Activated CD8-positive, alpha-beta T cell treated with anti-CD3 and anti-CD28 coated beads for 36 hours (primary cell): Measurements from ENCODE around the gene APOBEC3B. TPM values are rescaled to one million over a fixed set of nuclear protein-coding genes. Genes with fewer than 3 reads are reported as not detected.
A peak's percentile ranks its signal among the peaks of the same experiment; 100 is the strongest.

Source experiments
- ATAC-seq: fragments of 200-7000 bp; cut with Tn5 transposase; one replicate; pipeline ENCODE4 v1.10.0; 2021; ENCODE audit warnings: mild to moderate bottlenecking, moderate library complexity
- CTCF ChIA-PET: fragments of 350-600 bp; sonication (Branson Sonifier 250); formaldehyde crosslinking; loops from one replicate; lab custom pipeline; 2021; ENCODE audit warnings: antibody characterized with exemption; lab: Charles Lee
- POLR2A ChIA-PET: fragments of 350-600 bp; sonication (Branson Sonifier 250); formaldehyde crosslinking; loops from one replicate; lab custom pipeline; 2021; ENCODE audit warnings: antibody characterized with exemption; lab: Charles Lee
- DNase-seq: peaks from one replicate; pipeline ENCODE4 v3.0.0-alpha.2; 2020
- H3K27ac Mint-ChIP-seq: one replicate; pipeline ENCODE4 v1.8.0; 2021; ENCODE audit warnings: mild to moderate bottlenecking, mixed read lengths
- H3K27me3 Mint-ChIP-seq: one replicate; pipeline ENCODE4 v1.8.0; 2021; ENCODE audit warnings: mixed read lengths
- H3K36me3 Mint-ChIP-seq: one replicate; pipeline ENCODE4 v1.8.0; 2021; ENCODE audit warnings: low read depth, mixed read lengths
- H3K4me1 Mint-ChIP-seq: one replicate; pipeline ENCODE4 v1.8.0; 2021; ENCODE audit warnings: low read depth, mixed read lengths
- H3K4me3 Mint-ChIP-seq: one replicate; pipeline ENCODE4 v1.8.0; 2021; ENCODE audit warnings: mild to moderate bottlenecking, moderate library complexity, mixed read lengths
- H3K9me3 Mint-ChIP-seq: one replicate; pipeline ENCODE4 v1.8.0; 2021; ENCODE audit warnings: mixed read lengths
- CTCF ChIP-seq: fragments of 200-600 bp; IDR thresholded peaks from one replicate; pipeline ENCODE4 v1.8.0; 2022; ENCODE audit warnings: antibody characterized with exemption, mild to moderate bottlenecking
- intact Hi-C: fragments of 100-400 bp; cut with micrococcal nuclease; formaldehyde crosslinking; loops from one replicate; pipeline ENCODE4 v1.10.0; 2022
- total RNA-seq, 2 experiments: library from RNA; stranded (reverse); gene quantifications; one replicate each; pipeline ENCODE4 v1.2.3, GENCODE V29; 2021

Gene APOBEC3B
- total RNA-seq, 2 experiments from 2014 or later: 5.0 to 5.1 TPM

GRCh38 chr22:38950527-38951295 is 31.4 kb upstream of the APOBEC3B start:
- H3K4me1 Mint-ChIP-seq: peaks cover 30% of the 10 kb centered on the region
- H3K36me3 Mint-ChIP-seq: no peaks in the 10 kb centered on the region
- H3K27ac Mint-ChIP-seq: no peak overlapping the region
- no peak for ATAC-seq
- peaks cover 22% of the 10 kb centered on the region for H3K27me3 Mint-ChIP-seq
- DNase-seq: no peak
- no peaks in the 10 kb centered on the region for H3K9me3 Mint-ChIP-seq
- no peak overlapping the region for H3K4me3 Mint-ChIP-seq
- ChIA-PET CTCF (interaction anchor here (1.1 to 2.3 kb wide), 5 partner anchors 9 to 80 kb away, joined by 4 to 14 read pairs (median 4); partner anchors contain the start of gene APOBEC3B), POLR2A (interaction anchor here (0.6 to 3.3 kb wide), 3 partner anchors 9 to 79 kb away, joined by 3 to 14 read pairs (median 3); no protein-coding TSS in a partner anchor)
- intact Hi-C loops: no loop called here
- TF ChIP-seq CTCF: no peak

GRCh38 chr22:38951734-38952133 is 30.4 kb upstream of the APOBEC3B start:
- Mint-ChIP-seq H3K36me3 (no peaks in the 10 kb centered on the region), H3K27ac (no peak overlapping the region), H3K4me3 (no peak overlapping the region), H3K9me3 (no peaks in the 10 kb centered on the region), H3K4me1 (peaks cover 32% of the 10 kb centered on the region), H3K27me3 (peaks cover 16% of the 10 kb centered on the region)
- TF ChIP-seq CTCF: no peak
- no peak for DNase-seq
- intact Hi-C loops: no loop called here
- ChIA-PET POLR2A (interaction anchor here (0.7 to 3.3 kb wide), 4 partner anchors 10 to 955 kb away, joined by 3 to 14 read pairs (median 3); partner anchors contain the start of gene RPL3), CTCF (interaction anchor here (0.8 to 2.3 kb wide), 6 partner anchors 8 to 81 kb away, joined by 3 to 14 read pairs (median 4); partner anchors contain the start of gene APOBEC3B)
- ATAC-seq: no peak

GRCh38 chr22:38952281-38952993 is 29.7 kb upstream of the APOBEC3B start:
- ChIA-PET CTCF (interaction anchor here (0.7 to 2.3 kb wide), 6 partner anchors 9 to 186 kb away, joined by 3 to 14 read pairs (median 4); no protein-coding TSS in a partner anchor), POLR2A (interaction anchor here (1.2 to 3.9 kb wide), 3 partner anchors 9 to 367 kb away, joined by 3 to 14 read pairs (median 11); partner anchors contain the start of gene RPL3)
- Mint-ChIP-seq H3K36me3 (no peaks in the 10 kb centered on the region), H3K27ac (peak overlapping the region; percentile 34), H3K9me3 (no peaks in the 10 kb centered on the region), H3K4me3 (no peak overlapping the region), H3K27me3 (peaks cover 12% of the 10 kb centered on the region), H3K4me1 (peaks cover 31% of the 10 kb centered on the region)
- ATAC-seq: no peak
- DNase-seq: no peak
- intact Hi-C loops: no loop called here
- no peak for TF ChIP-seq CTCF

GRCh38 chr22:38953091-38953490 is 29.1 kb upstream of the APOBEC3B start:
- peaks cover 28% of the 10 kb centered on the region for H3K4me1 Mint-ChIP-seq

More at GRCh38 chr22:38953091-38953490, 29.1 kb upstream of the APOBEC3B start:
- CTCF ChIA-PET: interaction anchor here (0.7 to 2.3 kb wide), 3 partner anchors 28 to 187 kb away, joined by 3 to 14 read pairs (median 4); partner anchors contain the start of gene APOBEC3B
- no peak for DNase-seq
- no peak for TF ChIP-seq CTCF
- no peak overlapping the region for H3K4me3 Mint-ChIP-seq
- no peaks in the 10 kb centered on the region for H3K9me3 Mint-ChIP-seq
- intact Hi-C loops: no loop called here
- ATAC-seq: no peak
- H3K27ac Mint-ChIP-seq: peak overlapping the region; percentile 89
- POLR2A ChIA-PET: interaction anchor here (3.3 to 3.9 kb wide), 2 partner anchors 9 to 12 kb away, joined by 11 to 14 read pairs; no protein-coding TSS in a partner anchor
- no peaks in the 10 kb centered on the region for H3K36me3 Mint-ChIP-seq
- H3K27me3 Mint-ChIP-seq: peaks cover 9% of the 10 kb centered on the region
